Measurements from ENCODE around the gene MPPED1.

Gene MPPED1

DNA sequence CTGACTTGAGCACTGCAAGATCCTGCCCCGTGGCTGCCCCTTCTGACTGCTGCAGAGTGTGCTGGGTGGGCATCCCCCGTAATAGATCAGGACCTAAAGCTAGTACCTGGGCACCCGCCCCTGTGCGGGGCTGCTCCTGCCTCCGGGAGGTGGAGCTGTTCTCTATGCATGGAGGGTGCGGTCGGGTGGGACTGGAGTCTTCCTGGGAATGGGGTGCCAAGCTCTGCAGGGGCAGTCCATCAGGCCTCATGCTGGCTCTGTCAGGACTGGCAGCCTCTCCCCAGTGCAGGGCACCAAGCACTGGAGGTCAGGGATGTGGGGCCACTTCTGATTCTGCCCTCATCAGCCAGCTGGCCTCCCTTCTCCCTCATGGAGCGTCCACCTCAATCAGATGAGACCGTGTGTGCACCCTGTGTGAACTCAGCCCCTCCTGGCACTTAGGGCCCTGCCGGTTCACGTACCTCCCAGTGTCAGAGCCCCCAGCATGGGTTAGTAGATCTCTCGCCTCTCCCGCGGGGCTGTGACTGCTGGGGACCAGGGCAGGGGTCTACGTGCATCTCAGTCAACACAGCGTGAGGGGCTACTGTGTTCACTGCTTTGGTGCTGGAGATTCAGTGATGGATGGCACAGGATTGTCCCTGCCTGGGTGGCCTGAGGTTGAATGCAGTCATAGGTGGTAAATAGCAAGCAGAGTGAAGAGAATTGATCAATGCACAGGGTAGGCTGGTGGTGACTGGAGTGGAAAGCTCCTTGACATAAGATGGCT is 30.8 kb downstream of the MPPED1 start:
- Histone ChIP-seq H3K4me3 (ENCODE audit: low read depth in 1 of 2, low read length in 2 of 2) (no peak overlapping the region), H3K9me3 (ENCODE audit: low read length) (no peaks in the 10 kb centered on the region), H3K27ac (ENCODE audit: low read depth, low read length) (no peak overlapping the region), H3K27me3 (ENCODE audit: control insufficient read depth in 1 of 2, insufficient read depth in 2 of 2, low read length in 2 of 2) (peaks cover 0 to 3% of the 10 kb centered on the region in 2 donors), H3K9ac (ENCODE audit: low read length) (no peak overlapping the region), H3K36me3 (ENCODE audit: insufficient read depth, low read length) (no peaks in the 10 kb centered on the region), H3K4me1 (ENCODE audit: insufficient read depth, low read length) (no peaks in the 10 kb centered on the region)

DNA sequence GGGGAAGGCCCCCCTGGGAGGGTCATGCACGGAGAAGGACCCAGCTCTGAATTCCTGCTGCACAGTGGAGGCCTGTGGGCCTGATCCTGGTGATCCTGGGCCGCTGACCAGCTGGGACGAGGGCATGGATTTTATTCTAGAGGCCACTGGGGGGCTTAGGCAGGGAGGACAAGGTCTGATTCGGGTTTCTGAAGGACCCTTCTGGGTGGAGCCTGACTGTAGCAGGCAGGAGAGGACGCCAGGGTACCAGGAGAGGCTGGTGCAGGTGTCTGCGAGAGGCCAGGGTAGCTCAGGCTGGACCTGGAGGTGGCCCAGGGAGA is 31.3 kb downstream of the MPPED1 start:
- Histone ChIP-seq H3K9me3 (ENCODE audit: low read length) (no peaks in the 10 kb centered on the region), H3K4me3 (ENCODE audit: low read depth in 1 of 2, low read length in 2 of 2) (no peak overlapping the region), H3K36me3 (ENCODE audit: insufficient read depth, low read length) (no peaks in the 10 kb centered on the region), H3K4me1 (ENCODE audit: insufficient read depth, low read length) (no peaks in the 10 kb centered on the region), H3K9ac (ENCODE audit: low read length) (no peak overlapping the region), H3K27ac (ENCODE audit: low read depth, low read length) (no peak overlapping the region), H3K27me3 (ENCODE audit: control insufficient read depth in 1 of 2, insufficient read depth in 2 of 2, low read length in 2 of 2) (peaks cover 0 to 3% of the 10 kb centered on the region in 2 donors)

DNA sequence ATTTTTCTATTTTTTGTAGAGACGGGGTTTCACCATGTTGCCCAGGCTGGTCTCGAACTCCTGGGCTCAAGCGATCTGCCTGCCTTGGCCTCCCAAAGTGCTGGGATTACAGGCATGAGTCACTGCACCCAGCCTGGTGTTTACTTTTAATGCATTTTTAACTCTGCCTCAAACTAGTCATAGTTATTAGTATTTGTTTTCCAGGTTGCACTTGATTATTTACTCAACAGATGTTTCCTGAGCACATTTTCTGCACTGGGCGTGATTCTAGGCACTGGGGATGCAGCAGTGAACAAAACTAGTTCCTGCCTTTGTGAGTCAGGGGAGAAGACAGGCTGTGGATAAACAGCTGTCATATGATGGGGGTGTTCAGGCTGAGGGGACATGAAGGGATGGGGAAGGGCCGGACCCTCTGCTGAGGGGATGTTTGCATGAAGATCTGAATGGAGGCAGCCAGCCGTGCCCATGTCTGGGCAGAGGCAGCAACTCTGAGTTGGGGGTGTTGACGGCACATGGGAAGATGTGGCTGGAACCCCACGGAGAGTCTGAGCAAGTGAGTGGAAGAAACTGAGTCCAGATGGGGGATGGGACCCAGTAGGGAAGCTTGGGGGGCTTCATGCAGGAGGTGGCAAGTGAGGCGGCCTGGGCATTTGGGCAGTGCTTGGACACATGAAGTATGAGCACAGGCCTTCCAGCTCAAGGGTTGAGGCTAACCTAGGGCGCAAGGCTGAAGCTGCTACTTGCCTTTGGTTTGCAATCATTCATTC is 34.4 kb downstream of the MPPED1 start:
- Histone ChIP-seq H3K27ac (ENCODE audit: low read depth, low read length) (no peak overlapping the region), H3K4me1 (ENCODE audit: insufficient read depth, low read length) (no peaks in the 10 kb centered on the region), H3K27me3 (ENCODE audit: control insufficient read depth in 1 of 2, insufficient read depth in 2 of 2, low read length in 2 of 2) (no peaks in the 10 kb centered on the region), H3K9ac (ENCODE audit: low read length) (no peak overlapping the region), H3K36me3 (ENCODE audit: insufficient read depth, low read length) (no peaks in the 10 kb centered on the region), H3K4me3 (ENCODE audit: low read depth in 1 of 2, low read length in 2 of 2) (no peak overlapping the region), H3K9me3 (ENCODE audit: low read length) (no peaks in the 10 kb centered on the region)

DNA sequence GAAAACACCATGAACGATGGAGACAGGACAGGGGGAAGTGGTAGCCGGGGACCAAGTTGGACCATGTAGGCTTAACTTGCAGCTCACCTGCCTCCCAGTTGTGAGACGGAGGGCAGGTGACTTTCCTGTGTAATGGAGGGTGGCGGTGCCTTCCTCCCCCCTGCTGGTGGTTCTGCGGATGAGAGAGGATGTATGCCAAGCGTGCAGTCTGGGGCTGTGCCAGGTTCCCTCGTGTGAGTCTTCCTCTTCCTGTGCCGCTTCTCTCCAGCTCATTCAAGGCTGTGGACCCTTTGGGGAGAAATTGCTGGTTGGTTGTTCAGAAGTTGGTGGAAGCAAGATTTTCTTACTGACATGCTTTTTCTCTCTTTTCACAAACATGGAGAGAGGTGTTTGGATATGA is 35.1 kb downstream of the MPPED1 start:
- Histone ChIP-seq H3K9ac (ENCODE audit: low read length) (no peak overlapping the region), H3K36me3 (ENCODE audit: insufficient read depth, low read length) (no peaks in the 10 kb centered on the region), H3K9me3 (ENCODE audit: low read length) (no peaks in the 10 kb centered on the region), H3K4me3 (ENCODE audit: low read depth in 1 of 2, low read length in 2 of 2) (no peak overlapping the region), H3K27me3 (ENCODE audit: control insufficient read depth in 1 of 2, insufficient read depth in 2 of 2, low read length in 2 of 2) (peaks cover 0 to 6% of the 10 kb centered on the region in 2 donors), H3K4me1 (ENCODE audit: insufficient read depth, low read length) (no peaks in the 10 kb centered on the region), H3K27ac (ENCODE audit: low read depth, low read length) (no peak overlapping the region)

DNA sequence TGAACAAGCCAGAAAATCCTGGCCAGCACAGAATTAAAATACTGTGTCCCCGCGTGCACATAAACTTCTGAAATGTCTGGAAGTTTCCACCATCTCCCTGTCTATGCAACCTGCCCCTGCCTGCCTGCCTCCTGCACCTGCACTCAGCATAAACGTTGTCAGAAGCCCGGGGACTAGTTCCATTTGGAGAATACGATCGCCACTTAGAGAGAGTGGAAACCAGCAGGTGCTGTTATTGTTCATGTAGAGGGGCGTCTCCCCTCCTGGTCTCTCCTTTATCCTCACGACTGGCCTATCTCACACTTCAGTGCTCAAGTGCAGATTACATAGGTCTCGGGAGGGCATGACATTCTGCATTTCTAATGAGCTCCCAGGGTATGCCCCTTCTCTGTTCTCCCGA is 35.6 kb downstream of the MPPED1 start:
- no peaks in the 10 kb centered on the region for H3K9me3 ChIP-seq (ENCODE audit: low read length)
- H3K36me3 ChIP-seq (ENCODE audit: insufficient read depth, low read length) = no peaks in the 10 kb centered on the region
- H3K4me3 ChIP-seq (ENCODE audit: low read depth in 1 of 2, low read length in 2 of 2) = no peak overlapping the region
- H3K27me3 ChIP-seq (ENCODE audit: control insufficient read depth in 1 of 2, insufficient read depth in 2 of 2, low read length in 2 of 2) = peaks cover 0 to 8% of the 10 kb centered on the region in 2 donors
- no peak overlapping the region for H3K27ac ChIP-seq (ENCODE audit: low read depth, low read length)
- no peaks in the 10 kb centered on the region for H3K4me1 ChIP-seq (ENCODE audit: insufficient read depth, low read length)
- H3K9ac ChIP-seq (ENCODE audit: low read length) = no peak overlapping the region

DNA sequence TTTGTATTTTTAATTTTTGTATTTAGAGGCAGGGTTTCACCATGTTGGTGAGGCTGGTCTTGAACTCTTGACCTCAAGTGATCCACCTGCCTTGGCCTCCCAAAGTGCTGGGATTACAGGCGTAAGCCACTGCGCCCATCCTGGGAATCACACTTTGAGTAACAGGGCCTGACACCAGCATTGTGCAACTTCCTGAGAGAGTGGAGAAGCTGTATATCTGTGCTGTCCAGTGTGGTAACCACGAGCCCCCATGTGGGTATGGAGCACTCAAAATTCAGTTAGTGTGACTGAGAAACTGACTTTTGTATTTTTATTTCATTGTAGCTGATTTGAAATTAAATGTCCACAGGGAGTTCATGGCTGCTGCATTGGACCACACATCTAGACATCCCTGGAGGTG is 36.2 kb downstream of the MPPED1 start:
- no peak overlapping the region for H3K4me3 ChIP-seq (ENCODE audit: low read depth in 1 of 2, low read length in 2 of 2)
- H3K9me3 ChIP-seq (ENCODE audit: low read length) = no peaks in the 10 kb centered on the region
- H3K27ac ChIP-seq (ENCODE audit: low read depth, low read length) = no peak overlapping the region
- no peaks in the 10 kb centered on the region for H3K36me3 ChIP-seq (ENCODE audit: insufficient read depth, low read length)
- no peaks in the 10 kb centered on the region for H3K4me1 ChIP-seq (ENCODE audit: insufficient read depth, low read length)
- peaks cover 0 to 9% of the 10 kb centered on the region in 2 donors for H3K27me3 ChIP-seq (ENCODE audit: control insufficient read depth in 1 of 2, insufficient read depth in 2 of 2, low read length in 2 of 2)
- H3K9ac ChIP-seq (ENCODE audit: low read length) = no peak overlapping the region

DNA sequence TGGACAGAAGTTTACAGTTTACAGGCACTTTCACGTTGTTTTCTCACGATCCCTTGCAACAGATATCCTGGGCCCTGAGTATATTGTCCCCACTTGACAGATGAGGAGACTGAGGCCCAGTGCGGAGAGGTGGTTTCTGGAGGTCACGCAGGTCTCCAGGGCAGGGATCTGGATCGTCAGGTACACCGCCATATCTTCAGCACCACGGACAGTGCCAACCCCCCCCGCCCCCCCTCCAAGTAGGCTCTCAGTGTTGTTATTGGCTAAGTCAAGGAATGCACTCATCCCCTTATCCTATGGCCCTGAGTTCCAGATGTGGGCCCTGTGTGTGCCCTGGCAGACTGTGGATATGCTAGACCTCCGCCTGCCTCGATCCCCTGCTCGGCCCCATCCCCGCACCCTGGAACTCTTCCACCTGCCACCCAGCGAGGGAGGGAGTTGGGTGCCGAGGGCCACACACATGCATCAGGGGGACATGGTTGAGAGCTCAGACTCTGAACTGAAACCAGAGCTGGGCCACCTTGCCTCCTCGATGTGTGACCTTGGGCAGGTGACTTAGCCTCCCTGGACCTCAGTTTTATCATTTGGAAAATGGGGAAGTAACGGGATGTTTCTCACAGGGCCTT is 37.5 kb downstream of the MPPED1 start:
- Histone ChIP-seq H3K36me3 (ENCODE audit: insufficient read depth, low read length) (no peaks in the 10 kb centered on the region), H3K27ac (ENCODE audit: low read depth, low read length) (no peak overlapping the region), H3K4me1 (ENCODE audit: insufficient read depth, low read length) (no peaks in the 10 kb centered on the region), H3K9ac (ENCODE audit: low read length) (no peak overlapping the region), H3K4me3 (ENCODE audit: low read depth in 1 of 2, low read length in 2 of 2) (no peak overlapping the region), H3K27me3 (ENCODE audit: control insufficient read depth in 1 of 2, insufficient read depth in 2 of 2, low read length in 2 of 2) (peaks cover 0 to 9% of the 10 kb centered on the region in 2 donors), H3K9me3 (ENCODE audit: low read length) (no peaks in the 10 kb centered on the region)

DNA sequence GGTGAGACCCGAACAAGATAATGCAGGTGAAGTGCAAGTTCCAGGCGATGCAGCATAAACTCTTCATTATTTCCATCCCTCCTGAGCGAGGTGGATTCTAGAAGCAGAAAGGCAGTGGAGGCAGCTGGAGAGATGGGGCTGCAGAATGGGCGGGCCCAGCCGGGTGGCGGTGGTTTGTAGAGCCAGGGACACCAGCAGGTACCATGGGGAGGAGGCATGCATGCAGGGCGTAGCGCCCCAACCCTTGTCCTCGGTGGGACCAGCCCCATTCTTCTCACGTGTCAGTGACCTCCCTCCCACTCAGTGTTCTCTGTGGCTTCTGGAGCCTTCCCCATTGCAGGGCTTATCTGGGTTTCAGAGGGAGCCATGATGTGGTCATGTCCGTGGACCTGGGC is 38.0 kb downstream of the MPPED1 start:
- H3K27ac ChIP-seq (ENCODE audit: low read depth, low read length) = no peak overlapping the region
- no peak overlapping the region for H3K9ac ChIP-seq (ENCODE audit: low read length)
- H3K27me3 ChIP-seq (ENCODE audit: control insufficient read depth in 1 of 2, insufficient read depth in 2 of 2, low read length in 2 of 2) = peaks cover 0 to 9% of the 10 kb centered on the region in 2 donors
- H3K36me3 ChIP-seq (ENCODE audit: insufficient read depth, low read length) = no peaks in the 10 kb centered on the region
- H3K4me3 ChIP-seq (ENCODE audit: low read depth in 1 of 2, low read length in 2 of 2) = no peak overlapping the region
- no peaks in the 10 kb centered on the region for H3K4me1 ChIP-seq (ENCODE audit: insufficient read depth, low read length)
- no peaks in the 10 kb centered on the region for H3K9me3 ChIP-seq (ENCODE audit: low read length)

DNA sequence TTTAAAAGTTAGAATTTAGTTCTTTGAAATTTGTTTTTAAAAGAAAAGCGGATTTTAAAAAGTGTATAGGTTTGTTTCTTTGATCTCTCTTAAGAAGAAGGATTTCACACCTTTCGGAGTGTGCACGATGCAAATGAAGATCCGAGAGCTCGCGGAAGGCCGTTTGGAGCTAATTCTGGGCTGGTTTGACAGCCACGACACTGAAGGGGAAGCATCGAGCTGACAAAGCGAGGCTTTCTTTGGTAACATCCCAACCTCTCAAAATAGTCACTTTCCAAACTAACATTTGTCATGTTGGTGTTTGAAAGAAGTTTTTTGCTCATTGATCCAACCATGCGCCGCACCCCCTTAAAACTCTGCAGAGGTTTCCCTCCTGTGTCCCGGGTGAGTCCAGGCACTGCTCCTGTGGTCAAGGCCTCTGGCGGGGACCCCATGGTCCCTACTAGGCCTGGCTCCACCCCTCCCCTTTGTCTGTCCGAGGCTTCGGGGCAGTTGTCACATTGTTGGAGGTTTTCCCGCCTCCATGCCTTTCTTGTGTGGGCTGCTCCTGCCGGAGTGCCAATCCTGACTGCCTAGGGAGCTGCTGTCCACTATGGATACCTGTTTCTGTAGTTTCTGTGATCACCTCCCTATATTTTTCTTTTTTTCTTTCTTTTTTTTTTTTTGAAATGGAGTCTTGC is 39.7 kb downstream of the MPPED1 start:
- Histone ChIP-seq H3K4me1 (ENCODE audit: insufficient read depth, low read length) (no peaks in the 10 kb centered on the region), H3K9ac (ENCODE audit: low read length) (no peak overlapping the region), H3K4me3 (ENCODE audit: low read depth in 1 of 2, low read length in 2 of 2) (no peak overlapping the region), H3K9me3 (ENCODE audit: low read length) (no peaks in the 10 kb centered on the region), H3K36me3 (ENCODE audit: insufficient read depth, low read length) (no peaks in the 10 kb centered on the region), H3K27me3 (ENCODE audit: control insufficient read depth in 1 of 2, insufficient read depth in 2 of 2, low read length in 2 of 2) (peaks cover 0 to 9% of the 10 kb centered on the region in 2 donors), H3K27ac (ENCODE audit: low read depth, low read length) (no peak overlapping the region)

DNA sequence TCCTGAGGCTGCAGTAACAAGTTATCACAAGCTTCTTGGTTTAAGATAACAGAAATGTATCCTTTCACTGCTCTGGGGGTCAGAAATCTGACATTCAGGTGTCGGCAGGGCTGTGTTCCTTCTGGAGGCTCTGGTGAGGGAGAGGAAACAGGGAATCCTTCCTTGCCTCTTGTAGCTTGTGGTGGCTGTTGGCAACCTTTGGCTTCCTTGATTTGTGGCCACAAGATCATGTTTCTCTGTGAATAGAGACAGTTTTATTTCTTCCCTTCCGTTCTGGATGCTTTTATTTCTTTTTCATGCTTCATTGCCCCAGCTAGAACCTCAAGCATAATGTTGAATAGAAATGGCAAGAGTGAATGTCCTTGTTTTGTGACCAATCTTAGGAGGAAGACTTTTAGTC is 44.0 kb downstream of the MPPED1 start:
- Histone ChIP-seq H3K36me3 (ENCODE audit: insufficient read depth, low read length) (no peaks in the 10 kb centered on the region), H3K27me3 (ENCODE audit: control insufficient read depth in 1 of 2, insufficient read depth in 2 of 2, low read length in 2 of 2) (peaks cover 0 to 9% of the 10 kb centered on the region in 2 donors), H3K9me3 (ENCODE audit: low read length) (no peaks in the 10 kb centered on the region)

DNA sequence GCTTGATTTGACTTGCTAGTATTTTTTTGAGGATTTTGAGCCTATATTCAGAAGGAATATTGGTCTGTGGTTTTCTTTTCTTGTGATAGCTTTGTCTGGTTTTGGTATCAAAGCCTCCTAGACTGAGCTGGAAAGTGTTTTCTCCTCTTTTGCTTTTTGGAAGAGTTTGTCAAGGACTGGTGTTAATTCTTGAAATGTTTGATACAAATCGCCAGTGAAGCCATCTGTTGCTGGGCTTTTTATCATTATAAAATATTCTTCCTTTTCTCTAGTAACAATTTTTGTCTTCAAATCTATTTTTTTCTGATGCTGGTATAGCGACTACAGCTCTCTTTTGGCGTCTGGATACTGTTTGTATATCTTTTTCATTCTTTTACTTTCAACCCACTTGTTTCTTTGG is 45.2 kb downstream of the MPPED1 start:
- no peak overlapping the region for H3K27ac ChIP-seq (ENCODE audit: low read depth, low read length)
- no peak overlapping the region for H3K4me3 ChIP-seq (ENCODE audit: low read depth in 1 of 2, low read length in 2 of 2)
- H3K4me1 ChIP-seq (ENCODE audit: insufficient read depth, low read length) = no peaks in the 10 kb centered on the region
- no peaks in the 10 kb centered on the region for H3K9me3 ChIP-seq (ENCODE audit: low read length)
- H3K27me3 ChIP-seq (ENCODE audit: control insufficient read depth in 1 of 2, insufficient read depth in 2 of 2, low read length in 2 of 2) = peaks cover 0 to 3% of the 10 kb centered on the region in 2 donors
- no peaks in the 10 kb centered on the region for H3K36me3 ChIP-seq (ENCODE audit: insufficient read depth, low read length)
- no peak overlapping the region for H3K9ac ChIP-seq (ENCODE audit: low read length)

More for the DNA sequence above, 44.0 kb downstream of the MPPED1 start:
- Histone ChIP-seq H3K27ac (ENCODE audit: low read depth, low read length) (no peak overlapping the region), H3K4me1 (ENCODE audit: insufficient read depth, low read length) (no peaks in the 10 kb centered on the region), H3K9ac (ENCODE audit: low read length) (no peak overlapping the region), H3K4me3 (ENCODE audit: low read depth in 1 of 2, low read length in 2 of 2) (no peak overlapping the region)
